ENCODE results near the gene PTPRJ. TPM values are rescaled to one million over a fixed set of nuclear protein-coding genes. Genes with fewer than 3 reads are reported as not detected.

Gene PTPRJ
- total and polyA plus RNA-seq, 2 donors (not counting 3 experiments of a cell fraction or from before 2014, with no cell fraction given) = 3.1 to 7.7 TPM

GRCh38 chr11:48104568-48104924 is 124.2 kb downstream of the PTPRJ start:
- dilution Hi-C loops (cut with MboI; ENCODE audit: extremely low pct_ligation_motif_present, low sequenced_read_pairs) (no loop called here), intact Hi-C loops (cut with micrococcal nuclease) (no loop called here)
- no peak for DNase-seq (ENCODE audit: low read depth, low spot score)
- H3K9me1 ChIP-seq (replicated peaks; ENCODE audit: control insufficient read depth, extremely low read depth, insufficient read depth, low read length) = no peaks in the 10 kb centered on the region
- no peaks in the 10 kb centered on the region for H4K20me1 ChIP-seq (replicated peaks; ENCODE audit: control insufficient read depth, extremely low read depth, insufficient read depth, low read length)
- no peaks in the 10 kb centered on the region for H3K79me2 ChIP-seq (ENCODE audit: control insufficient read depth, insufficient read depth, low read length)
- H3K36me3 ChIP-seq (ENCODE audit: control insufficient read depth in 2 of 2, extremely low read depth in 1 of 2, insufficient read depth in 2 of 2, low read length in 2 of 2) = no peaks in the 10 kb centered on the region
- H3K27me3 ChIP-seq (ENCODE audit: control insufficient read depth in 2 of 2, insufficient read depth in 2 of 2, low read length in 2 of 2) = no peaks in the 10 kb centered on the region
- H3K9me3 ChIP-seq (replicated peaks; ENCODE audit: control insufficient read depth, insufficient read depth, low read length) = no peaks in the 10 kb centered on the region
- no peak overlapping the region for H3K4me2 ChIP-seq (ENCODE audit: insufficient read depth, low read length)
- no peak overlapping the region for H3K27ac ChIP-seq (ENCODE audit: insufficient read depth, low read depth, low read length)
- no peak overlapping the region for H2AFZ ChIP-seq (ENCODE audit: low read depth, low read length)
- no peak overlapping the region for H3K9ac ChIP-seq (replicated peaks; ENCODE audit: extremely low read depth, insufficient read depth, low read length)
- TF ChIP-seq MAX (IDR thresholded peaks at IDR 0.05; ENCODE audit: insufficient read depth, insufficient read length) (no peak), MYC (IDR thresholded peaks at IDR 0.05; ENCODE audit: low read depth, low read length) (no peak), POLR2AphosphoS5 (IDR thresholded peaks at IDR 0.05; ENCODE audit: insufficient read depth, low read depth, low read length) (no peak), GATA2 (IDR thresholded peaks at IDR 0.05; ENCODE audit: insufficient read depth, insufficient read length, low read depth, low read length) (no peak), FOS (IDR thresholded peaks at IDR 0.05; ENCODE audit: borderline replicate concordance, insufficient read depth, low read length) (no peak), EZH2 (IDR thresholded peaks at IDR 0.05; ENCODE audit: borderline replicate concordance, low read depth, low read length, severe bottlenecking) (no peak), JUN (IDR thresholded peaks at IDR 0.05; ENCODE audit: borderline replicate concordance, insufficient read depth, insufficient read length, low read depth) (no peak), POLR2A (IDR thresholded peaks at IDR 0.05; ENCODE audit: low read depth, low read length) (no peak), CTCF (IDR thresholded peaks at IDR 0.05; ENCODE audit: extremely low read depth in 1 of 2, insufficient read depth in 1 of 2, low read depth in 1 of 2, low read length in 2 of 2) (no peak)
- POLR2A ChIA-PET = no interaction called here
- no peak for FAIRE-seq
- no TSS peak for BruUV-seq (replicated peaks)
- peaks cover 1% of the 10 kb centered on the region for H3K4me1 ChIP-seq (ENCODE audit: control insufficient read depth, extremely low read depth, insufficient read depth, low read length)
- no peak overlapping the region for H3K4me3 ChIP-seq (replicated peaks in 1 of 3; ENCODE audit: insufficient read depth in 1 of 3, low read depth in 1 of 3, low read length in 3 of 3)
- CTCF ChIA-PET = interaction anchor here (1.1 to 9.1 kb wide), 4 partner anchors 16 to 169 kb away, joined by 3 to 326 read pairs (median 3); no protein-coding TSS in a partner anchor

Measured in endothelial cell of umbilical vein (primary cell).